SU-DHL-6 (cell line): ENCODE data around the gene EYS.
A peak's percentile ranks its signal among the peaks of the same experiment; 100 is the strongest.

ENCODE experiments used
- H2AFZ ChIP-seq: fragments of 200-600 bp; sonication (generic); 2 replicates; pipeline ENCODE4 v1.6.1; 2014; ENCODE audit warnings: low read depth, mild to moderate bottlenecking, moderate library complexity, mixed read lengths, antibody characterized with exemption, low read length; ENCODE audit not compliant: severe bottlenecking
- H3F3A ChIP-seq: fragments of 200-600 bp; shearing (Covaris generic); 2 replicates; pipeline ENCODE4 v1.6.0; 2016; ENCODE audit warnings: antibody characterized with exemption, mild to moderate bottlenecking; ENCODE audit not compliant: insufficient read depth
- H3K27ac ChIP-seq: fragments of 200-600 bp; sonication (generic); 2 replicates; pipeline ENCODE4 v1.5.1; 2016; ENCODE audit warnings: low read depth, mild to moderate bottlenecking, low read length, moderate library complexity, mixed read lengths
- H3K27me3 ChIP-seq: fragments of 200-600 bp; sonication (generic), shearing (Covaris generic); 2 replicates; pipeline ENCODE4 v1.6.0; 2014; ENCODE audit warnings: mild to moderate bottlenecking, low read length
- H3K36me3 ChIP-seq: fragments of 200-600 bp; sonication (generic); 2 replicates; pipeline ENCODE4 v1.6.1; 2014; ENCODE audit warnings: mild to moderate bottlenecking, low read length, mixed read lengths
- H3K4me2 ChIP-seq: fragments of 300-600, 200-600 bp; shearing (Covaris generic), sonication (generic); 2 replicates; pipeline ENCODE4 v1.6.0; 2014; ENCODE audit warnings: low read length, low read depth, mild to moderate bottlenecking; ENCODE audit not compliant: poor library complexity, severe bottlenecking
- H3K4me3 ChIP-seq: fragments of 200-600 bp; sonication (generic); 2 replicates; pipeline ENCODE4 v1.5.1; 2014; ENCODE audit warnings: antibody characterized with exemption, low read length, mild to moderate bottlenecking, mixed read lengths; ENCODE audit not compliant: insufficient read depth, poor library complexity, severe bottlenecking
- H3K79me2 ChIP-seq: fragments of 200-600 bp; sonication (generic); 2 replicates; pipeline ENCODE4 v1.6.1; 2014; ENCODE audit warnings: mild to moderate bottlenecking, low read length, moderate library complexity; ENCODE audit not compliant: insufficient read depth
- H3K9ac ChIP-seq: fragments of 200-600 bp; sonication (generic); 2 replicates; pipeline ENCODE4 v1.7.0; 2014; ENCODE audit warnings: mild to moderate bottlenecking, low read length
- H3K9me2 ChIP-seq: fragments of 200-600 bp; sonication (generic); replicated peaks from 2 replicates; pipeline ENCODE4 v1.6.1; 2014; ENCODE audit warnings: low read length; ENCODE audit not compliant: insufficient read depth
- H3K9me3 ChIP-seq: fragments of 200-600 bp; sonication (generic); 2 replicates; pipeline ENCODE4 v1.6.1; 2014; ENCODE audit warnings: low read length, mixed read lengths; ENCODE audit not compliant: insufficient read depth
- H4K20me1 ChIP-seq: fragments of 200-600 bp; sonication (generic); 2 replicates; pipeline ENCODE4 v1.6.1; 2014; ENCODE audit warnings: low read depth, mild to moderate bottlenecking, antibody characterized with exemption, low read length, moderate library complexity, mixed read lengths
- EZH2phosphoT487 ChIP-seq: fragments of 200-600 bp; sonication (generic), shearing (Covaris generic); conservative IDR thresholded peaks from 2 replicates; pipeline ENCODE4 v1.6.1; 2018; ENCODE audit warnings: mild to moderate bottlenecking, antibody characterized with exemption, low read length, moderate library complexity, mixed read lengths
- TF ChIP-seq, protein P1 (sequence below): fragments of 200-600 bp; sonication (generic); IDR thresholded peaks from one replicate; pipeline ENCODE4 v1.5.1; 2017; ENCODE audit warnings: antibody characterized with exemption, mild to moderate bottlenecking, low read length, moderate library complexity; ENCODE audit not compliant: insufficient read depth, poor library complexity, severe bottlenecking

Gene EYS

DNA sequence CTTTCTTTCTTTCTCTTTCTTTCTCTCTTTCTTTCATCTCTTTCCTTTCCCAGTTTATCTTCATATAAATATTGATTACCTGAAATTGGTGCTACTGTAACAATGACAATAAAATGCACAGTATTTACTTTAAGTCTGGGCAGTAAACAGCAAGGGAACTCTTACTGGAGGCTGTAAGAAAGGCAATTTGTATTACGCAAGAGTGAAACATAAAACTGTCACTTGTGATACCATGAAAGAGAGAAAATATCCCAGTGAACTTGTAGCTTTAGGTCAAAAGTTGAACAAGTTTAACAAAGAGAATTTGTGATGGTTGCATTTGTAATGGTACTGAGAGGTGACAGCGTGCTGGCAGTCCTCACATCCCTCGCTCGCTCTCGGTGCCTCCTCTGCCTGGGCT is 80.0 kb downstream of the EYS start:
- H3K36me3 ChIP-seq = no peaks in the 10 kb centered on the region
- no peak for TF ChIP-seq EZH2phosphoT487
- TF ChIP-seq, protein P1, sequence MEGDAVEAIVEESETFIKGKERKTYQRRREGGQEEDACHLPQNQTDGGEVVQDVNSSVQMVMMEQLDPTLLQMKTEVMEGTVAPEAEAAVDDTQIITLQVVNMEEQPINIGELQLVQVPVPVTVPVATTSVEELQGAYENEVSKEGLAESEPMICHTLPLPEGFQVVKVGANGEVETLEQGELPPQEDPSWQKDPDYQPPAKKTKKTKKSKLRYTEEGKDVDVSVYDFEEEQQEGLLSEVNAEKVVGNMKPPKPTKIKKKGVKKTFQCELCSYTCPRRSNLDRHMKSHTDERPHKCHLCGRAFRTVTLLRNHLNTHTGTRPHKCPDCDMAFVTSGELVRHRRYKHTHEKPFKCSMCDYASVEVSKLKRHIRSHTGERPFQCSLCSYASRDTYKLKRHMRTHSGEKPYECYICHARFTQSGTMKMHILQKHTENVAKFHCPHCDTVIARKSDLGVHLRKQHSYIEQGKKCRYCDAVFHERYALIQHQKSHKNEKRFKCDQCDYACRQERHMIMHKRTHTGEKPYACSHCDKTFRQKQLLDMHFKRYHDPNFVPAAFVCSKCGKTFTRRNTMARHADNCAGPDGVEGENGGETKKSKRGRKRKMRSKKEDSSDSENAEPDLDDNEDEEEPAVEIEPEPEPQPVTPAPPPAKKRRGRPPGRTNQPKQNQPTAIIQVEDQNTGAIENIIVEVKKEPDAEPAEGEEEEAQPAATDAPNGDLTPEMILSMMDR = no peak
- no peaks in the 10 kb centered on the region for H3K79me2 ChIP-seq
- H3K27ac ChIP-seq = no peak overlapping the region
- H3K9ac ChIP-seq = no peak overlapping the region
- no peak overlapping the region for H2AFZ ChIP-seq
- no peak overlapping the region for H3K4me3 ChIP-seq
- no peak overlapping the region for H3K4me2 ChIP-seq
- no peaks in the 10 kb centered on the region for H3K27me3 ChIP-seq
- no peaks in the 10 kb centered on the region for H3F3A ChIP-seq
- H3K9me2 ChIP-seq = no peaks in the 10 kb centered on the region
- H3K9me3 ChIP-seq = no peaks in the 10 kb centered on the region
- no peaks in the 10 kb centered on the region for H4K20me1 ChIP-seq

DNA sequence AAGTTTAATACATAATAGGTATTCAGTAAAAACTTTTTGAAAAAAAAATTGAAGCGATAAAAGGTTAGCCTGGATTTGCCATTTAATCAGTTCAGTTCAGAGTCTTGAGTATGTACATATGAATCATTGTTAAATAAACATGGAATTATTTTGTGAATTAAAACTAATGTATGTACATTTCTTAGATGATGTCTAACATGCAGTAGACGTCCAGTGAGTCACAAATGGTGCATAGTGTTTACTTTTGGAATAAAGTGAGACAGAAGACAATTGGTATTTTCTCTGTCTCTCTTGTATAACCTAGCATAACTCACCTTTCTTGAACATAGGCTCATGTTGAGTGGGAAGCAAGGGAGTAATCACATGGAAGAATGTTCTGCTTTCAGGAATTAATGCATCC is 83.5 kb downstream of the EYS start:
- Histone ChIP-seq H2AFZ (no peak overlapping the region), H3F3A (no peaks in the 10 kb centered on the region), H4K20me1 (no peaks in the 10 kb centered on the region), H3K27ac (no peak overlapping the region), H3K27me3 (no peaks in the 10 kb centered on the region), H3K79me2 (no peaks in the 10 kb centered on the region), H3K9ac (no peak overlapping the region), H3K9me2 (no peaks in the 10 kb centered on the region), H3K9me3 (no peaks in the 10 kb centered on the region), H3K36me3 (no peaks in the 10 kb centered on the region), H3K4me2 (no peak overlapping the region), H3K4me3 (no peak overlapping the region)
- TF ChIP-seq EZH2phosphoT487 = no peak
- TF ChIP-seq, protein P1 = no peak

DNA sequence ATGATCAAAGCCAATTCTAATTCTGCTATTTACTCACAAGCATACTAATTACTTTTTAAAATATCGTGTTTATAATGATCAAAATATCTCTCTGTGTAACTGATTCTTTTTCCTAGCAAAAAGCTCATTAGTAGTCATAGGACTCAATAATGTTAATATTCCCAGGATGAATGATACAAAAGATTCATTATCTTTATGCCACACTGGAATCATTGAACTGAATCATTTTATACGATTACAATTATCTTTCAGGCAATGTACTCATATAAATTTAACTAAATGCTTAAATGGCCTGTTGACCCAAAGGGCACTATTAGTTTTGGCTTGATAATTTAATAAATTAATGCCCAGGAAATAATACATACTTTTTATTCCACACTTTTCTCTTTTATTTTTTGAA is 96.3 kb downstream of the EYS start:
- H3F3A ChIP-seq = no peaks in the 10 kb centered on the region
- H3K4me2 ChIP-seq = no peak overlapping the region
- H4K20me1 ChIP-seq = no peaks in the 10 kb centered on the region
- H3K4me3 ChIP-seq = no peak overlapping the region
- TF ChIP-seq, protein P1 = no peak
- no peak for TF ChIP-seq EZH2phosphoT487
- H3K9ac ChIP-seq = no peak overlapping the region
- no peak overlapping the region for H3K27ac ChIP-seq
- H3K9me3 ChIP-seq = no peaks in the 10 kb centered on the region
- H3K27me3 ChIP-seq = no peaks in the 10 kb centered on the region
- no peaks in the 10 kb centered on the region for H3K79me2 ChIP-seq
- H3K36me3 ChIP-seq = no peaks in the 10 kb centered on the region
- no peaks in the 10 kb centered on the region for H3K9me2 ChIP-seq
- H2AFZ ChIP-seq = no peak overlapping the region

DNA sequence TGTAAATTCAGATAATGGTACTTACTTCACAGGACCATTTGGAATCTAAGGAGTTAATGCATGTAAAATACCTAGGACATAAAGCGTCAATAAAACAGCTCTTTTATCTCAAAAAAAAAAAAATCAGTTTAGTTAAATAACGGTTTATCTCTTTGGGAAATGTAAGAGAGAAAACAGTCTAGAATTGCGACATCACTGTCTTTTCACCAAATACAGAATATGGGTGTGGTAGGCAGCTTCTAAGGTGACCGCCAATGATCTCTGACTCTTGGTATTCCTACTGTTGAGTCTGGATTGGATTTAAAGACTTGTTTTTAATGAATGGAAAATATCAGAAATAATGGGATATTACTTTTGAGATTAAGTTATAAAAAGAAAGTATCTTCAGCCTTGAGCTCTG is 111.5 kb downstream of the EYS start:
- no peaks in the 10 kb centered on the region for H3K79me2 ChIP-seq
- peak overlapping the region; percentile 64 for H2AFZ ChIP-seq
- TF ChIP-seq, protein P1 = no peak
- no peak for TF ChIP-seq EZH2phosphoT487
- no peaks in the 10 kb centered on the region for H3K9me2 ChIP-seq
- no peaks in the 10 kb centered on the region for H3F3A ChIP-seq
- H3K27me3 ChIP-seq = no peaks in the 10 kb centered on the region
- no peak overlapping the region for H3K27ac ChIP-seq
- no peak overlapping the region for H3K4me3 ChIP-seq
- H3K9ac ChIP-seq = no peak overlapping the region
- no peaks in the 10 kb centered on the region for H3K36me3 ChIP-seq
- no peak overlapping the region for H3K4me2 ChIP-seq
- no peaks in the 10 kb centered on the region for H3K9me3 ChIP-seq
- H4K20me1 ChIP-seq = no peaks in the 10 kb centered on the region
